Measurements from ENCODE around the gene BRAT1. TPM values are rescaled to one million over a fixed set of nuclear protein-coding genes. Genes with fewer than 3 reads are reported as not detected.
A peak's percentile ranks its signal among the peaks of the same experiment; 100 is the strongest.

The BRAT1 gene
- total RNA-seq, 1 donor from 2014 or later = 30.5 TPM

DNA sequence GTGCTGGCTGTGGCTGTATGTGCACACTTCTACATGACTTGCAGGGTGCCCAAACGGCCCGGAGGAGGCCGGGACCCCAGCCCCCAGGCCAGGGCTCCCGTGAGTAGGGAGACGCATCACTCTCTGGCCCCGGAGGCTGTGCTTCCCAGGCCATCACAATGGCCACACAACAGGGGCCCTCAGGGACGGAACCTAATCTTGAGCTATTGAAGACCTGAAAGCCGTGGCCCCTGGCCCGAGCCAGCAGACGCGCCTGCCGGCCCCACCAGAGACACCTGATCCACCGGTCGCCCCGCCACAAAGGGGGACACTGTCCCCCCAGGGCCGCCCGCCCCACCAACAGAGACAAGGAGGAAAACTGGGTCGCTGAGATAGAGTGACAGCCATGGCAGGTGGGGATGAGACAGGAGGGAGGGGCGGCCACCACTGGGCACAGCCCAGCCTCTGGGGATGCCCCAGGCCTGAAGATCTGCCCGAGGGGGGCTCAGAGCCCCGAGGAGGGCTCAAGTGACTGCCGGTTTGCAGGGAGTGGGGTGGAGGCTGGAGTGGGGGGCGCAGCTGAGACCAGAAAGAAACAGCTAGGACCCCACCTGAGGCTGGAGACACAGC, 45.9 kb downstream of the BRAT1 start:
- Mint-ChIP-seq H3K9me3 (ENCODE audit: unreplicated experiment) (no peaks in the 10 kb centered on the region), H3K4me1 (ENCODE audit: low read depth, unreplicated experiment) (peaks cover 8% of the 10 kb centered on the region), H3K36me3 (ENCODE audit: unreplicated experiment) (no peaks in the 10 kb centered on the region), H3K27me3 (ENCODE audit: unreplicated experiment) (peaks cover 5% of the 10 kb centered on the region), H3K4me3 (ENCODE audit: unreplicated experiment) (no peak overlapping the region), H3K27ac (ENCODE audit: unreplicated experiment) (no peak overlapping the region)
- DNase-seq = peak; percentile 54
- no peak for TF ChIP-seq CTCF (IDR thresholded peaks at IDR 0.05; ENCODE audit: partially characterized antibody, unreplicated experiment)

- H3K27me3 Mint-ChIP-seq (ENCODE audit: unreplicated experiment) = peaks cover 5% of the 10 kb centered on the region
Observed at GRCh38 chr7:2508327-2509215, 46.8 kb downstream of the BRAT1 start.

DNA sequence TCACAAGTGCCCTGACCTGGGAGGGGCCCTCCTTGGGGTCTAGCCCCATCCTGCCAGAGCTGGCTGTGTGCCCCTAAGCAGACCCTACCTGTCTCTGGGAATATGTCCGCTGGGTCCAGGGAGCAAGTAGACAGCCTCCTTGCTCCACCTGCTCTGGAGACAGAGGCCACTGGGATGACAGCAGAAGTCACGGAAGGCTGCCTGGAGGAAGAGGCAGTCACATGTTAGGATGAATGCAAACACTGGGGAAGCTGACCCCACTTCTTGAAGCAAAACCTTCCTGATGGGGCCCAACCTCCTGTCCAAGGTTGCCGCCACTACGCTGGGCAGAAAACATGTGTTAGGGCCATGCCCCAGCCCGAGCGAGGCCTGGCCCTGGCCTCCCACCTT, 47.4 kb downstream of the BRAT1 start:
- H3K27ac Mint-ChIP-seq (ENCODE audit: unreplicated experiment) = no peak overlapping the region
- H3K9me3 Mint-ChIP-seq (ENCODE audit: unreplicated experiment) = peaks cover 2% of the 10 kb centered on the region
- H3K4me3 Mint-ChIP-seq (ENCODE audit: unreplicated experiment) = no peak overlapping the region
- no peak for DNase-seq
- no peak for TF ChIP-seq CTCF (IDR thresholded peaks at IDR 0.05; ENCODE audit: partially characterized antibody, unreplicated experiment)
- peaks cover 3% of the 10 kb centered on the region for H3K27me3 Mint-ChIP-seq (ENCODE audit: unreplicated experiment)
- H3K36me3 Mint-ChIP-seq (ENCODE audit: unreplicated experiment) = no peaks in the 10 kb centered on the region
- H3K4me1 Mint-ChIP-seq (ENCODE audit: low read depth, unreplicated experiment) = peaks cover 5% of the 10 kb centered on the region

More at GRCh38 chr7:2508327-2509215, 46.8 kb downstream of the BRAT1 start:
- no peak overlapping the region for H3K4me3 Mint-ChIP-seq (ENCODE audit: unreplicated experiment)
- DNase-seq = no peak
- peak overlapping the region; percentile 33 for H3K27ac Mint-ChIP-seq (ENCODE audit: unreplicated experiment)
- peaks cover 8% of the 10 kb centered on the region for H3K4me1 Mint-ChIP-seq (ENCODE audit: low read depth, unreplicated experiment)
- no peak for TF ChIP-seq CTCF (IDR thresholded peaks at IDR 0.05; ENCODE audit: partially characterized antibody, unreplicated experiment)
- no peaks in the 10 kb centered on the region for H3K36me3 Mint-ChIP-seq (ENCODE audit: unreplicated experiment)
- peaks cover 2% of the 10 kb centered on the region for H3K9me3 Mint-ChIP-seq (ENCODE audit: unreplicated experiment)

DNA sequence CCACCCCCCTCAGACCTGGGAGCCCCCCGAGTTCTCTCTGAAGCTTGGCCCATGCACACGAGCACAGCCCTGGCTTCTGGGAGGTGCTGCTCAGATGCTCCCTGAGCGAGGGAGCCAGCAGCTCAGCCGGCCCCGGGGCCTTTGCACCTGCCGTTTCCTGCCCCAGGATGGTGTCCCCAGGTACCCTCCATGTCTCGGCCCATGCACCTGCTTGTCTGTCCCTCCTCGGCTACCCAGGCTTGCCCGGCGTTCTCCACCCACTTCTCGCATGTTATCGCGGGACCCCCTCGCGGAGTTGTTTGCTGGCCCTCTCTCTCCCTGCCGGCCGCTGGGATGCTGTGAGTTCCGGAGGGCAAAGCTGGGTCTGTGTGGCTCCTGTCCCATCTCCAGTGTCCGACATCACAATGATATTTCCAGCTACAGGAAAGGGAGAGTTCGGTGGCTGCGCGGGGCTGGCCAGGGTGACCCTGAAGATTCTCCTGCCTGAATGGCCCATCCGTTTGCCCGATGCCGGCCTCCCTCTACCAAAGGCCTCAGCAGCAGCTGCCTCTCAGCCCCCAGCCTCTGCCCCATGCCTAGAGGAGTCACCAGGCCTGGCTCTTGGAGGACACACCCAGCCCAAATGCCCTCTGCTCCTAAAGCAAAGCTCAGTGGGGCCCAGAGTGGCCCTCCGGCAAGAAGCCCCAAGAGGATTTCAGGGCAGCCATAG, 48.0 kb downstream of the BRAT1 start:
- H3K27me3 Mint-ChIP-seq (ENCODE audit: unreplicated experiment) = peaks cover 3% of the 10 kb centered on the region
- no peaks in the 10 kb centered on the region for H3K36me3 Mint-ChIP-seq (ENCODE audit: unreplicated experiment)
- H3K9me3 Mint-ChIP-seq (ENCODE audit: unreplicated experiment) = peaks cover 2% of the 10 kb centered on the region
- TF ChIP-seq CTCF (IDR thresholded peaks at IDR 0.05; ENCODE audit: partially characterized antibody, unreplicated experiment) = no peak
- DNase-seq = no peak
- H3K4me3 Mint-ChIP-seq (ENCODE audit: unreplicated experiment) = no peak overlapping the region
- no peak overlapping the region for H3K27ac Mint-ChIP-seq (ENCODE audit: unreplicated experiment)
- peaks cover 3% of the 10 kb centered on the region for H3K4me1 Mint-ChIP-seq (ENCODE audit: low read depth, unreplicated experiment)
